Renal pelvis (tissue), 12 donors: Measurements from ENCODE around the gene SLC35G3. TPM values are rescaled to one million over a fixed set of nuclear protein-coding genes. Genes with fewer than 3 reads are reported as not detected.
"Not testable (repeated sequence)": the region's sequence is repeated elsewhere in the genome, so short reads cannot be mapped to it uniquely, and the experiment has no call there.

Source experiments
- DNase-seq: peaks from one replicate; pipeline ENCODE4 v3.0.0-alpha.2; 2013
- long read RNA-seq, 16 experiments: transcript quantifications; one replicate each; lab custom pipeline, GENCODE V29; 2026
- polyA plus RNA-seq, 3 donors: library from polyadenylated mRNA; unstranded; fragments of 120-200 nt; gene quantifications; one replicate each; pipeline ENCODE4 v1.2.1, GENCODE V29; 2013; ENCODE audit not compliant: insufficient read length in 3 of 3

The SLC35G3 gene
- polyA plus RNA-seq, result not detected
- long read RNA-seq, donor 1, partial matches to known transcripts, result 0 of 1 reads
- long read RNA-seq, donor 1, other reads (novel, unspliced or antisense), result 0 of 1 reads
- long read RNA-seq, donor 2, partial matches to known transcripts, result 0 of 1 reads
- long read RNA-seq, donor 2, other reads (novel, unspliced or antisense), result 0 of 1 reads
- long read RNA-seq, donor 3, partial matches to known transcripts, result 0 of 1 reads
- long read RNA-seq, donor 3, other reads (novel, unspliced or antisense), result 0 of 1 reads
- long read RNA-seq, donor 4, result 0 reads
- long read RNA-seq, donor 5, partial matches to known transcripts, result 0 of 2 reads
- long read RNA-seq, donor 5, other reads (novel, unspliced or antisense), result 0 of 2 reads
- long read RNA-seq, donor 6, result 0 reads
- long read RNA-seq, donor 7, partial matches to known transcripts, result 0 of 1 reads
- long read RNA-seq, donor 7, other reads (novel, unspliced or antisense), result 0 of 1 reads
- long read RNA-seq, donor 8, partial matches to known transcripts, result 0 of 2 reads
- long read RNA-seq, donor 8, other reads (novel, unspliced or antisense), result 0 of 2 reads
- long read RNA-seq, donor 9, partial matches to known transcripts, result 0 of 2 reads
- long read RNA-seq, donor 9, other reads (novel, unspliced or antisense), result 0 of 2 reads
- long read RNA-seq, donor 10, result 0 reads
- long read RNA-seq, donor 11, result 0 reads
- long read RNA-seq, donor 12, result 0 reads
- long read RNA-seq, donor 13, result 0 reads
- long read RNA-seq, donor 14, result 0 reads
- long read RNA-seq, donor 15, result 0 reads
- long read RNA-seq, donor 16, result 0 reads

- not testable (repeated sequence) for DNase-seq
Observed at GRCh38 chr17:35194001-35194400, at the start of gene SLC35G3. Gene SLC35G3 (minus strand): TSS chr17:35194393. CDS start chr17:35194307, 86 bp downstream.

- peak; percentile 48 for DNase-seq
Observed at GRCh38 chr17:35243561-35244340, 49.6 kb upstream of the SLC35G3 start.

GRCh38 chr17:35242805-35243560 lies 48.8 kb upstream of the SLC35G3 start, which contains the start of gene SLFN5:
Gene SLFN5 (plus strand): TSS chr17:35243072. CDS start chr17:35258691, 15,619 bp downstream.
- DNase-seq, result peak; percentile 89

- DNase-seq, result peak; percentile 78
Observed at GRCh38 chr17:35242158-35242804, 48.1 kb upstream of the SLC35G3 start.

GRCh38 chr17:35241520-35241919 lies 47.3 kb upstream of the SLC35G3 start:
- DNase-seq, result no peak

GRCh38 chr17:35240861-35241260 lies 46.7 kb upstream of the SLC35G3 start:
- DNase-seq, result no peak

- no peak for DNase-seq
Observed at GRCh38 chr17:35239823-35240222, 45.6 kb upstream of the SLC35G3 start.

- no peak for DNase-seq
Observed at GRCh38 chr17:35238821-35239220, 44.6 kb upstream of the SLC35G3 start.

- DNase-seq, result no peak
Observed at GRCh38 chr17:35236821-35237220, 42.6 kb upstream of the SLC35G3 start.

GRCh38 chr17:35235917-35236316 lies 41.7 kb upstream of the SLC35G3 start:
- no peak for DNase-seq

GRCh38 chr17:35235289-35235688 lies 41.1 kb upstream of the SLC35G3 start:
- DNase-seq, result no peak

GRCh38 chr17:35234315-35234714 lies 40.1 kb upstream of the SLC35G3 start:
- not testable (repeated sequence) for DNase-seq

- no peak for DNase-seq
Observed at GRCh38 chr17:35229638-35230037, 35.4 kb upstream of the SLC35G3 start.

GRCh38 chr17:35227546-35227945 lies 33.4 kb upstream of the SLC35G3 start:
- no peak for DNase-seq

- DNase-seq, result no peak
Observed at GRCh38 chr17:35224436-35224835, 30.2 kb upstream of the SLC35G3 start.

GRCh38 chr17:35222452-35222851 lies 28.3 kb upstream of the SLC35G3 start:
- no peak for DNase-seq

GRCh38 chr17:35218915-35219314 lies 24.7 kb upstream of the SLC35G3 start:
- DNase-seq, result no peak

GRCh38 chr17:35217107-35217506 lies 22.9 kb upstream of the SLC35G3 start:
- DNase-seq, result no peak

- DNase-seq, result no peak
Observed at GRCh38 chr17:35214631-35215273, 20.6 kb upstream of the SLC35G3 start.

- no peak for DNase-seq
Observed at GRCh38 chr17:35214192-35214591, 20.0 kb upstream of the SLC35G3 start.
